AG10803 (cell line): ENCODE data around the gene ADGRV1.

Experiments
- DNase-seq: peaks from one replicate; pipeline ENCODE4 v3.0.0; 2010; ENCODE audit warnings: low read depth
- H3K4me3 ChIP-seq: 2 replicates; pipeline ENCODE4 v1.5.1; 2011; ENCODE audit warnings: mild to moderate bottlenecking, low read length, control low read depth
- CTCF ChIP-seq: conservative IDR thresholded peaks from 2 replicates; pipeline ENCODE4 v1.5.1; 2011; ENCODE audit warnings: mild to moderate bottlenecking, low read length, control low read depth, inconsistent platforms

ADGRV1 gene

GRCh38 chr5:90551376-90551775 lies 7.2 kb upstream of the ADGRV1 start:
- no peak overlapping the region for H3K4me3 ChIP-seq
- no peak for DNase-seq
- no peak for TF ChIP-seq CTCF

- DNase-seq, result no peak
- TF ChIP-seq CTCF, result no peak
- H3K4me3 ChIP-seq, result no peak overlapping the region
Measured at GRCh38 chr5:90553711-90554110, 4.9 kb upstream of the ADGRV1 start.

- DNase-seq, result no peak
- H3K4me3 ChIP-seq, result no peak overlapping the region
- TF ChIP-seq CTCF, result no peak
Measured at GRCh38 chr5:90554358-90555006, 4.1 kb upstream of the ADGRV1 start.

GRCh38 chr5:90555666-90556065 lies 2.9 kb upstream of the ADGRV1 start:
- H3K4me3 ChIP-seq, result no peak overlapping the region
- TF ChIP-seq CTCF, result no peak
- no peak for DNase-seq

GRCh38 chr5:90557391-90557790 lies 1.2 kb upstream of the ADGRV1 start:
- H3K4me3 ChIP-seq, result no peak overlapping the region
- TF ChIP-seq CTCF, result no peak
- DNase-seq, result no peak

- DNase-seq, result no peak
- no peak overlapping the region for H3K4me3 ChIP-seq
- no peak for TF ChIP-seq CTCF
Measured at GRCh38 chr5:90557871-90558270, 726 bp upstream of the ADGRV1 start.

GRCh38 chr5:90560771-90561170 lies 2.2 kb downstream of the ADGRV1 start:
- no peak for TF ChIP-seq CTCF
- no peak overlapping the region for H3K4me3 ChIP-seq
- no peak for DNase-seq
